Natural killer cell (primary cell): Measurements from ENCODE around the gene GRB10. TPM values are rescaled to one million over a fixed set of nuclear protein-coding genes. Genes with fewer than 3 reads are reported as not detected.

Experiments
- ATAC-seq, 3 donors: fragments of 150-1000 bp in 2 of 3; fragments of 200-7000 bp in 1 of 3; cut with Tn5 transposase; 1 replicate in 1 of 3; 2 replicates in 2 of 3; pipeline ENCODE4 v1.10.0; 2021; ENCODE audit warnings: mild to moderate bottlenecking in 2 of 3, moderate library complexity in 2 of 3
- DNase-seq, 2 donors: peaks; one replicate each; pipeline versions ENCODE4 v3.0.0 to v3.0.0-alpha.2; 2013 to 2021; ENCODE audit warnings: mixed read lengths in 1 of 2
- H3K27ac ChIP-seq: one replicate; pipeline ENCODE4 v1.5.1; 2013; ENCODE audit warnings: mild to moderate bottlenecking, low read length
- H3K27me3 ChIP-seq: one replicate; pipeline ENCODE4 v1.6.1; 2013; ENCODE audit warnings: low read length; ENCODE audit not compliant: control insufficient read depth, insufficient read depth
- H3K36me3 ChIP-seq: one replicate; pipeline ENCODE4 v1.6.1; 2013; ENCODE audit warnings: low read length; ENCODE audit not compliant: control insufficient read depth, insufficient read depth
- H3K4me1 ChIP-seq: one replicate; pipeline ENCODE4 v1.6.1; 2013; ENCODE audit warnings: low read length; ENCODE audit not compliant: control insufficient read depth, insufficient read depth
- H3K4me3 ChIP-seq: one replicate; pipeline ENCODE4 v1.5.1; 2013; ENCODE audit warnings: low read length
- H3K9me3 ChIP-seq: one replicate; pipeline ENCODE4 v1.6.1; 2013; ENCODE audit warnings: low read length; ENCODE audit not compliant: control insufficient read depth, insufficient read depth
- H3K27ac Mint-ChIP-seq, 2 donors: one replicate each; pipeline ENCODE4 v1.8.0; 2022; ENCODE audit warnings: mild to moderate bottlenecking in 2 of 2, mixed read lengths in 2 of 2, moderate library complexity in 1 of 2
- H3K27me3 Mint-ChIP-seq, 2 donors: one replicate each; pipeline ENCODE4 v1.8.0; 2022; ENCODE audit warnings: low read depth in 2 of 2, mixed read lengths in 2 of 2
- H3K36me3 Mint-ChIP-seq: one replicate; pipeline ENCODE4 v1.8.0; 2022; ENCODE audit warnings: mixed read lengths
- H3K4me1 Mint-ChIP-seq, 2 donors: one replicate each; pipeline ENCODE4 v1.8.0; 2022; ENCODE audit warnings: mixed read lengths in 2 of 2
- H3K4me3 Mint-ChIP-seq: one replicate; pipeline ENCODE4 v1.8.0; 2022; ENCODE audit warnings: mild to moderate bottlenecking, moderate library complexity, mixed read lengths
- H3K9me3 Mint-ChIP-seq, 2 donors: one replicate each; pipeline ENCODE4 v1.8.0; 2022; ENCODE audit warnings: mixed read lengths in 2 of 2
- WGBS: methylation state at CpG from one replicate; pipeline ENCODE4 v1.1.7; 2013; ENCODE audit warnings: missing lambda C conversion rate; ENCODE audit not compliant: insufficient coverage; 5-methylcytosine and 5-hydroxymethylcytosine counted together
- intact Hi-C: fragments of 100-400 bp; cut with micrococcal nuclease; formaldehyde crosslinking; loops from one replicate; pipeline ENCODE4 v1.14.2; 2022
- total RNA-seq, 4 donors: library from RNA; stranded (reverse); fragments of 120-200 nt in 1 of 4; gene quantifications; one replicate each; pipeline versions ENCODE4 v1.2.3 to v1.2.4, GENCODE V29; 2013 to 2022
- TF ChIP-seq, protein P1 (sequence below): fragments of 200-600 bp; IDR thresholded peaks from one replicate; pipeline ENCODE4 v1.8.0; 2022; ENCODE audit warnings: antibody characterized with exemption

GRB10 gene
- total RNA-seq, 3 donors from 2014 or later (not counting 1 experiment from before 2014, with no cell fraction given), result 0.16 to 24.4 (median 1.4) TPM

DNA sequence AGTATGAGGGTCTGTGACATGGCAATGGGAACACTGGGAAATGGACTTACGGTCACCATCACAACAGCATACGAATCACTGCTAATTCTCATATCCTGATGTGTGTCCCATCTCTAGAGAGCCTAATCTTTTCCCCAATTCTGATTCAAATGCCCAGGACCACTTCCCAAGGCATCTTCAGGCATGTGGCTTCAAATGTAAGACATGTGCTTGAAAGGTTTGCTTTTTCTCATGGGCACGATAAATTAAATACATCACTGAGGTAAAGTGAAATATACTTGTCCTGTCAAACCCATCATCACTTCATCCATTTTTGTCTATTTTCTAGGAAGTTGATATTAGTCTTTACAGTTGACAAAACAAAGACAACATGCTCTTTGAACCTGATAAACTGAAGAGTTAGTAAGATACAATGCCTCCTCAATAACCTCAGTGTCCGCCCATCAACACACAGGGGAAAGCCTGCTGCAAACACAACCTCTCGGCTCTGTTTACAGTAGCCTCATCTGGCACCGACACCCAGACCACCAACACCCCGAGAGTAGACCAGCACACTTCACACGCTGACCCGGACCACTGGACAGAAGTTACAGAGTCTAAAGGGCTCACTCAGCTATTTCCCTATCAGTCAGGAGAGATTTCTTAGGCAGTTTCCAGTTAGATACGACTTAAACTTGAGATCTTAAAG, 24.8 kb downstream of the GRB10 start:
- TF ChIP-seq, protein P1, sequence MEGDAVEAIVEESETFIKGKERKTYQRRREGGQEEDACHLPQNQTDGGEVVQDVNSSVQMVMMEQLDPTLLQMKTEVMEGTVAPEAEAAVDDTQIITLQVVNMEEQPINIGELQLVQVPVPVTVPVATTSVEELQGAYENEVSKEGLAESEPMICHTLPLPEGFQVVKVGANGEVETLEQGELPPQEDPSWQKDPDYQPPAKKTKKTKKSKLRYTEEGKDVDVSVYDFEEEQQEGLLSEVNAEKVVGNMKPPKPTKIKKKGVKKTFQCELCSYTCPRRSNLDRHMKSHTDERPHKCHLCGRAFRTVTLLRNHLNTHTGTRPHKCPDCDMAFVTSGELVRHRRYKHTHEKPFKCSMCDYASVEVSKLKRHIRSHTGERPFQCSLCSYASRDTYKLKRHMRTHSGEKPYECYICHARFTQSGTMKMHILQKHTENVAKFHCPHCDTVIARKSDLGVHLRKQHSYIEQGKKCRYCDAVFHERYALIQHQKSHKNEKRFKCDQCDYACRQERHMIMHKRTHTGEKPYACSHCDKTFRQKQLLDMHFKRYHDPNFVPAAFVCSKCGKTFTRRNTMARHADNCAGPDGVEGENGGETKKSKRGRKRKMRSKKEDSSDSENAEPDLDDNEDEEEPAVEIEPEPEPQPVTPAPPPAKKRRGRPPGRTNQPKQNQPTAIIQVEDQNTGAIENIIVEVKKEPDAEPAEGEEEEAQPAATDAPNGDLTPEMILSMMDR, result no peak
- ATAC-seq (no peak), DNase-seq (no peak)
- H3K27ac ChIP-seq, result no peak overlapping the region
- H3K36me3 ChIP-seq, result no peaks in the 10 kb centered on the region
- H3K4me3 ChIP-seq, result no peak overlapping the region
- no peaks in the 10 kb centered on the region for H3K27me3 Mint-ChIP-seq
- peaks cover 3% of the 10 kb centered on the region for H3K4me1 ChIP-seq
- whole genome bisulfite sequencing, result 85% methylated on average over 8 of the region's 10 CpGs
- H3K9me3 Mint-ChIP-seq, result no peaks in the 10 kb centered on the region
- H3K27me3 ChIP-seq, result no peaks in the 10 kb centered on the region
- no peaks in the 10 kb centered on the region for H3K36me3 Mint-ChIP-seq
- no peak overlapping the region for H3K27ac Mint-ChIP-seq
- intact Hi-C loops, result no loop called here
- H3K9me3 ChIP-seq, result no peaks in the 10 kb centered on the region
- peaks cover 0 to 8% of the 10 kb centered on the region in 2 donors for H3K4me1 Mint-ChIP-seq
- no peak overlapping the region for H3K4me3 Mint-ChIP-seq

DNA sequence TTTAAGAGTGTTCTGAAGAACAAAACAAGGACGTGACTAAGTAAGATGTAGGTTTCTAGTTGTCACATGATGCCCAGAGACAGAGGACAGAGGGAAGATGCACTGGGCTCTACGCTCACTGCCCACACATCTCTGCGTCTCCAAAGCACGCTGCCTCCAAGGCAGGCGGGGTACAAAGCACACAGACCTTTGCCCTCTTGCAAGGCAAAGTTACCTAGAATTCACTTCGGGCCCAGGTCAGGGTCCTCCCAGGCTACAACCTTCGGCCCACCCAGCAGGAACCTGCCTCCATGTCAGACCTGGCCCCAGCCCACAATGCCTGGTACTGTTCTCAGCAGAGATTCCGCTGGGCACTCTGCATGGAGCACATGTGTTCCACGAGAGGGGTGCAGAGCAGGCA, 26.5 kb downstream of the GRB10 start:
- Mint-ChIP-seq H3K9me3 (no peaks in the 10 kb centered on the region), H3K27ac (no peak overlapping the region), H3K27me3 (peaks cover 0 to 3% of the 10 kb centered on the region in 2 donors), H3K4me3 (no peak overlapping the region), H3K36me3 (no peaks in the 10 kb centered on the region), H3K4me1 (no peaks in the 10 kb centered on the region)
- no peak for ATAC-seq
- TF ChIP-seq, protein P1, result no peak
- DNase-seq, result no peak
- intact Hi-C loops, result no loop called here
- Histone ChIP-seq H3K9me3 (no peaks in the 10 kb centered on the region), H3K4me3 (no peak overlapping the region), H3K36me3 (no peaks in the 10 kb centered on the region), H3K27me3 (no peaks in the 10 kb centered on the region), H3K27ac (no peak overlapping the region), H3K4me1 (no peaks in the 10 kb centered on the region)
- 92% methylated on average over 9 of the region's 9 CpGs for WGBS

DNA sequence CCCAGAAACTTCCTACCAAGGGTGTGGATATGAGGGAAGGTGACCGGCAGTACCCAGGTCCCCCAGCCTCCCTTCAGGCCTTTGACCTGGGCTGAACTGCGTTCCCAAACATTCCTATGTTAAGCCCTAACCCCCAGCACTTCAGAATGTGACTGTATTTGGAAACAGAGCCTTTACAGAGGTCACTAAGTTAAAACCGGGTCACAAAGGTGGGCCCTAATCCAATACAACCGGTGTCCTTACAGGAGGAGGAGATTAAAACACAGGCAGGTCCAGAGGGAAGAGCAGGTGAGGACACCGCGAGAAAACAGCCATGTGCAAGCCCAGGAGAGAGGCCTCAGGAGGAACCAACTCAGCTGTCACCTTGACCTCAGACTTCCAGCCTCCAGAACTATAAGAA, 28.0 kb downstream of the GRB10 start:
- H3K4me3 ChIP-seq, result no peak overlapping the region
- H3K36me3 ChIP-seq, result no peaks in the 10 kb centered on the region
- Mint-ChIP-seq H3K4me1 (no peaks in the 10 kb centered on the region), H3K4me3 (no peak overlapping the region), H3K27ac (no peak overlapping the region), H3K27me3 (peaks cover 0 to 6% of the 10 kb centered on the region in 2 donors), H3K36me3 (no peaks in the 10 kb centered on the region), H3K9me3 (no peaks in the 10 kb centered on the region)
- TF ChIP-seq, protein P1, result no peak
- WGBS, result 94% methylated on average over 6 of the region's 6 CpGs
- ATAC-seq (no peak), DNase-seq (no peak)
- H3K4me1 ChIP-seq, result no peaks in the 10 kb centered on the region
- H3K27ac ChIP-seq, result no peak overlapping the region
- H3K27me3 ChIP-seq, result no peaks in the 10 kb centered on the region
- no peaks in the 10 kb centered on the region for H3K9me3 ChIP-seq
- intact Hi-C loops, result no loop called here

DNA sequence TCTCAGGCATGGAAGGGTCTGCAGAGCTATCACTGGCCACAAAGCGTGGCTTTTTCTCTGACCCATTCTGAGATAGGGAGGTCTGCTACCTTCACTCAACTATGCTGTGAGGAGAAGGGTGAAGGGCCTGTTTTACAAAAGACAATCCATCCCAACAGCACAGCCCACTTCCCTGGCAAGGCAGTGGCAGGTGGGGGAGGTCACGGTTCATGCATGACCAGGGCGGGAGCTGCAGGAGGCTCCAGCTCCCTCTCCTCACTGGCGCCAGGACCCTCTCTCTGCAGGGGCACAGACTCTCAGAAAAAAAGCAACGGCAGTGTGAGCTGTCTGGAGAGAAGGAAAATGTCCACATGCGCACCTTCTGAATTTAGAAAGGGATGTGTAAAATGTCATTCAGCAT, 28.5 kb downstream of the GRB10 start:
- 94% methylated on average over 6 of the region's 6 CpGs for WGBS
- Histone ChIP-seq H3K27ac (no peak overlapping the region), H3K27me3 (no peaks in the 10 kb centered on the region), H3K36me3 (no peaks in the 10 kb centered on the region), H3K9me3 (no peaks in the 10 kb centered on the region), H3K4me1 (no peaks in the 10 kb centered on the region), H3K4me3 (no peak overlapping the region)
- Mint-ChIP-seq H3K27me3 (peaks cover 0 to 6% of the 10 kb centered on the region in 2 donors), H3K4me1 (no peaks in the 10 kb centered on the region), H3K27ac (no peak overlapping the region), H3K9me3 (no peaks in the 10 kb centered on the region), H3K36me3 (no peaks in the 10 kb centered on the region), H3K4me3 (no peak overlapping the region)
- intact Hi-C loops, result no loop called here
- ATAC-seq (no peak), DNase-seq (no peak)
- TF ChIP-seq, protein P1, result no peak
